Activated CD4-positive, CD25-positive, alpha-beta regulatory T cell treated with anti-CD3 and anti-CD28 coated beads, Interleukin-2, amount 50 U/mL, for 24 hours (primary cell): ENCODE results near the gene TSPAN9.

Source experiments
- ATAC-seq, 2 donors: fragments of 150-1000 bp; cut with Tn5 transposase; one replicate each; pipeline ENCODE4 v1.10.0; 2021; ENCODE audit warnings: mild to moderate bottlenecking in 1 of 2, moderate library complexity in 1 of 2

The TSPAN9 gene

DNA sequence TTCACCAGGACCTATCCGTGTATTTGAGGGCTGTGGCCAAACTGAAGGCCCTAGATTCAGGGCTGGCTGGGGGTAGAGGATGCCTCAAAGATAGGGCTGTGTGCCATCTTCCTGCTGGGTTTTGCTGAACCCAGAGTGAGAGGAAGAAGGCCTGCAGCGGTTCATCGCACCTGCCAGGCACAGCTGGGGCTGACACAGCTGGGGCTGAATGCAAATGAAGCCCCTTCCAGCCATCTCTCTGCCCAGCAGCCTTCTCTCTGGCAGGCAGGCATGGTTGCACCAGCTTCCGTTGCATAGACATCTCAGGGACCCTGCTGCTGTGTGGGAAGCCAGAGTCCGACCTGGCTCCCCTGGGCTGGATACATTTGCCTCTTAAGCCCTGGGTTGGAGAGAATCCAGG, 152.4 kb downstream of the TSPAN9 start:
- ATAC-seq: no peak

DNA sequence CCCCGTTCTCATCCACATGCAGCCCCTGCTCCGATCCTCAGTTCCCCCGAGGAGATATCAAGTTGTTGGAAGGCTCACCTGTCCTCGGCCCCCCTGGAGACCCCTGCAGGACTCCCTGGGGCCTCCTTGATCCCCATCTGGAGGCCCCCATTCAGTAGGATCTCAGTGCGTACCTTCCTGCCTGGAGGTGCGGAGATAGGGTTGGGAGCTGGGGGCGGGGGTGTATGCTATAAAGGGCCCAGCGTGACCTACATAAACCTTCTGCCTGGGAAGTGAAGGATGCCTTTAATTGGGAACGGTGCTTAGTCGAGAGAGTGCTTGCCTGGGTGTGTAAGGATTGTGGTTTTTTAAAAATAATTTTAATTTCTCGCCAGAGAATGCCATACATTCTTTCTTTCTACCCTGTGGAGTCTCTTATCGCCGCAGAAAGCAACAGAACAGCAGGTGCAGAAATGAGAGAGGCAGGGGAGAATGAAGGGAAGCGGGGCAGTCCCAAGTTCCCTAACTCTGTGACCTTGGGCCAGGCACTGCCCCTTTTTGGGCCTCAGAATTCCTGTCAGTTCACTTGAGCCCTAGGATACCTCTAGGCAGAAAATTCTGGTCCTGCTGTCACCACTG, 153.7 kb downstream of the TSPAN9 start:
- ATAC-seq: no peak

DNA sequence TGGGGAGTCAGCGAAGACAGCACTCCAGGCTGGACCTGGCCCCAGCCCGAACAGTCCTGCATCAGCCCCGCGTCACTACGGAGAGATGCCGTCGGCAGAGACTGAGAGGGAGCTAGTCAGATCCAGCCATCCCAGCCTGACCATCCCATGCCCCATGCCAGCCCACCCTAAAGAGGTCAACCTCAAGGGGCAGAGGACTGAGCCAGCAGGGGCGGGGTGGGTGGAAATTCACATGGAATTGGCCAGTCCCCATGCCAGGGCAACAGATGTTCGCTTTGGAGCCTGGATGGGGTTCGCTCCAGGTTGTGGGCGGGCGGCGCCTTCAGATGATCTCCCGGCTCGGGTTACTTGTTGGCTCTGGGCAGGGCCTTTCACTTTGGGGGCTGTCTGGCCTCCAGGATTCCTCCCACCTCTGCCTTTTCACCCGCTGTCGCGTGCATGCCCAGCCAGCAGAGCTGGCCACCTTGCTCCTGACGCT, 154.3 kb downstream of the TSPAN9 start:
- ATAC-seq: no peak

DNA sequence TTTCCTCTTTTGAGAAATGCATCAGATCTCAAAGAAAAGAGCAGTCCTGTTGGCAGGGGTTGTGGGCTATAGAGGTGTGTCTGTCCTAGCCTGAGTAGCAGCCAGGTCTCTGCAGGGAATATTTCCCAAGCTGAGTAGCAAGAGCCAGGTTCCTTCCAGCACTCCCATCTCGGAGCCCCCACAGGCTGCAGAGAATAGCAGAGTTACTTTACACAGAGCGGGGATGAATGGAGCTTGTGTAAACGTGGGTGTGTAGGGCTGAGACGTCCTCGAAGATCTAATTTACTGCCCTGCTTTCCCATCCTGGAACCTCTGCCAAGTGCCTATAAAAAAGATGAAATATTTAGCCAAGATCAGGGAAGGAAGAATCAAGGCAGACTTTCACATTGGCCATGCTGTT, 156.6 kb downstream of the TSPAN9 start:
- ATAC-seq: no peak

DNA sequence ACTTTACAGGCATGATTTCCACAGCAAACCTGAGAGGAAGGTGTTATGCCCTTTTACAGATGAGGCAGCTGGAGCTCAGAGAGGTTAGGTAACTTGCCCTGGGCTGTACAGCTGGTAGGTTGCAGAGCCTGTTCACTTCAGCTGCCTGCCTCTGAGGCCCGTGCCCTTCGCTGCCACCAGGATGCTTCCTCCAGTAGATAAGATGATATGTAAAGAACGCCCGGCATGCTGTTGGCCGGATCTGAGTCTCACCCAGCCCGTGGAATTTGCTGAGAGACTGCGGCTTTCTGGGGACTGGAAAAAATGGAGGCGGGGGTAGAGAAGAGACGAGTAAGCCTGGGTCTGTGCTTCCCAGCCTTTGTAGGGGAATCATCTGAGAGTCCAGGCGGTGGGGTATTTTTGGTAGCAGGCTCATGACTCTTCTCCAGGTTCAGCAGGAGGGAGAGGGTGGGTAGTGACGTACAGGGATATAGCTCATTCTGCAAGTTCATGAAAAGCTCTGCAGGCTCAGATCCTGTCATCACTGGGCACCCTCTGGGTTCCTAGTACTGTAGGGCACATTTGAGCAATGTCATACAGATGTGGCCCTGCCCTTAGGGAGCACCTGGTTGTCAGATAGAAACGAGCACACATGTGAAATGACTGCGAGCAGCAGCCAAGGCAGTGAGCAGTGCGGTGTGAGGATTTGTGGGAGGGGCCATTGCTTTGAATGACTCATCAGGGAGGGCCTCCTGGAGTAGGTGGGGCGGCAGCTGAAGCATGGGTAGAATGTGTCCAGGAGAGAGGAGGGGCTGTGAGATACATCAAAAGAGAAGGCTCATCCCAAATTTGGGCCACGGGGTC, 159.4 kb downstream of the TSPAN9 start:
- peak; percentile 44 to 50 for ATAC-seq

DNA sequence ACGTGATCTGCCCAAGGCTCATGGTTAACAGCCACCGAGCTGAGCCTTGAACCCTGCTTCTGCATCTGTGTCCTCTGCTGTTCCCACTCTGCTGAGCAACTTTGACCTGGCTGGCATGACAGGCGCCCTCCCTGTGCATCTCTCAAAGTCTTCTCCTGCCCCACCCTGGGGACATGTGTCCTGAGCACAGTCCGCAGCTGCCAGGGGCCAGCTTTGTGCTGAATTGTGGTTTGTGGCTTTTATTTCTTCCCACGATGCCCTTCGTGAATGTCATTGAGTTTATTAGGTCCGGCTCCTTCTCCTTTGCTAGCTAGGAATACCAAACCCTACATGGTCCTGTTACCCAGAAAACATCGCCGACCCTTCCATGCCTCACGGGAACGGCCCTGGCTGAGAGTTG, 161.0 kb downstream of the TSPAN9 start:
- ATAC-seq: no peak

DNA sequence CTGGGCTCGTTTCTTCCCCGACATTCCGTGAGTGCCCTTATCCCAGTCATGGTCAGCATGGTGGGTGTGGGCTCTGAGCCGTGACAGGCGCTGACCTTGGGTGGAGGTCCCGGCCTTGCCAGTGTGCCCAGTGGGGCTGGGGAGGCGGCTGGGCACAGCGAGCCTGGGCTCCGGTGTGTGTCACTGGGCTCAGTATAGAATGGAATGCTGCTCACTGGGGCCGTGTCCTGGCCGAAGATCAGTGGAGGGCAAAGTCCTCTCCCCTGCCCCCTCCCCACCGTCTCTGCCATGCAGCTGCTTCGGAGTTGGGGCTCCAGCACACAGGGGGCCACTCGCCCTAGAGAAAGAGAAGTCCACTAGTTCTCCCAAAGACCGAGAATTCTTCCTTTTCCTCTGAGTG, 164.4 kb downstream of the TSPAN9 start:
- ATAC-seq: no peak

DNA sequence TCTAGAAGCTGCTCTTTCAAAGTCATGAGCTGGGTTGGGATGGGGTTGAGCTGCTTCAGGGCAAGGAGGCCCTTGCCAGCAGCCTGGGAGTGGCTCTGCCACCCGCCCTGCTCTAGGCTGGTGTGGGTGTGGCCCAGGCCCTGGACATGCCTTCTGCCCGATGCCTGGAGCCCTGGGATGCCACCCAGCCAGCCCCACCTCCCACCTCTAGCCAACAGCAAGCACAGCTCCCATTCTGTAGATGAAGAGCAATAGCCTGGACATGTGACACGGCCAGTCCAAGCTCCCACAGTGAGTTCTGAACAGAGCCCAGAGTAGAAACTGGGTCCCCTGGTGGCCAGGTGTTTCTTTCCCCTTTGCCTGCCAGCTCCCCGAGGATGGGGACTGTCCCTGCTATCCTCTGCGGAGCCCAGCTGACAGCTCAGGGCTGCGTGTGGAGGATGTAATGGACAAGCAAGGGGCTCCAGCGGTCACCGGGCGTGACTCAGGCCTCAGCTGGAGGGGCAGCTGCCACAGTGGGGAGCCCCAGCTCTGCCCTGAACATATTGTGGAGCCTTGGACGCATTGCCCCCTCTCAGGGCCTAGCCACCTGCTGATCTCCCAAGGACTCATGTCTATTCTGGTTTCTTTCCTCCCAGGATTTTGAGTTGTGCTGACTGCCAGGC, 165.2 kb downstream of the TSPAN9 start:
- no peak for ATAC-seq

DNA sequence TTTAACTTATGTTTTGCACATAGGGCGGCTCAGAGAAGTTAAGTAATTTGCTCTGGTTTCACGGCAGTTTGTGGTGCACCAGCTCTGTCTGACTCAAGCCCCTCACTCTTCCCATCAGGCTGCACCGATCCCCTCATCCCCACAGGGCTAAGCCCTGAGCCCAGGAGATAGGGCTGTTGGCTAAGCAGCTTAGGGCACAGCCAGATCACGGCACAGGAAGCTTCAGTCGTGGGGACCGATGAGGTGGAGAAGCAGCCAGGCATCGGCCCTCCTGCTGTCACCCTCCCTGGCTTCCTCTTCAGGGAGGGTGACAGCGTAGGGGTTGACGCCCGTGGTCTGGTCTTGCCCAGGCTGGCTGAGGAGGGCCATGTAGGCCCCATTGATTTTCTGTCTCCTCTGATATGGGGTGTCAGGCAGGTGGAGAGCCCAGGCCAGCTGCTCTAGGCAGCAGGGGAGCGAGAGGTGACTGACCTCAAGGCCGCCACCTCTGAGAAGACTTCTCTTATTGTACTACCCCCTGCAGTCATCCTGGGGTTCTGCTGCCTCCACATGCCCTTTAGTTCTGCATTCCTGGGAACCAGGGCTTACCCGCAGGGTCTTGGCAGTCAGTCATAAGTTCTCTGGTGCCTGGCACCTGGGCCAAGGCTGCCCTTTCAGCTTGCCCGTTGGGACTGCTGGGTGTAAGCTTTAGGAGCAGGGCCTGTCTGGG, 166.4 kb downstream of the TSPAN9 start:
- ATAC-seq: no peak

DNA sequence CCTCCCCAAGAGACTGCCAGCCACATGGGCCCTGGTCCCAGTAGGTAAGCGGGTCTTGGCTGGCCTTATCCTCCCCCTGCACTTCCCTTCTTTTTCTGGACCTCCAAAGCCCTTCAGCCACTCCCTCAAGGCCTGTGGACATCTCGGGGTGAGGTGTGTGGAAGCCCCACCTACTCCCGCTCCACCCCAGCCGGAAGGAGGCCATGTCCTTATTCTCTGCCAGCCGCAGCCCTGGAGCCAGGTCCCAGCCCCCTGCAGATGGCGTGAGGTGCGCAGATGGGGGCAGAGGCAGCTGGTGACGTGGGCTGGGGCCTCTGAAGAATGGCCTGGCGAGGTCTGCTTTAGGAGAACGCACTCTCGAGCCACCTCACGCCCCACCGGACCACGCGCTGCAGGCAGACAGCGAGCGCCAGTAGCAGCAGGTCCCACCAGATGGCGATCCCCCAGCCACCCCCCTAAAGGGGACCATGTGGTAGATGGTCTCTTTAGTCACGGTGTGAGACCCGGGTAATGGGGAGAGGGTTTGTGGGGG, 167.1 kb downstream of the TSPAN9 start:
- no peak for ATAC-seq

DNA sequence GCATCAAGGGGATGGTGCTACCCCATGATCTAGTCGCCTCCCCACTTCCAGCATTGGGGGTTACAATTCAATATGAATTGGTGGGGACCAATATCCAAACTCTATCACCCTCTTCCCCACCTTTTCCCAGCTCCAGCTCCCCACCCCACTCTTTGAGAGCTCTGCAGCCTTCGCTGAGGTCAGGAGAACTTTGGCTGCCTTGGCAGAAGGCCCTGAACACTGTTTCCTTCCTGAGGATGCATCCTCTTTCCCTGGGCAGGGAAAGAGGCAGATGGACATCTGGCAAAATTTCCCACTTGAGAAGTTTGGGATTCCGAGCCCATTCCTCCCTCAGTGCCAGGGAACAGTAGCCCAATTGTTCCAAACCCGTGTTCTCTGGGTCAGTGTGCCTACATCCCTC, 169.1 kb downstream of the TSPAN9 start:
- ATAC-seq: no peak

DNA sequence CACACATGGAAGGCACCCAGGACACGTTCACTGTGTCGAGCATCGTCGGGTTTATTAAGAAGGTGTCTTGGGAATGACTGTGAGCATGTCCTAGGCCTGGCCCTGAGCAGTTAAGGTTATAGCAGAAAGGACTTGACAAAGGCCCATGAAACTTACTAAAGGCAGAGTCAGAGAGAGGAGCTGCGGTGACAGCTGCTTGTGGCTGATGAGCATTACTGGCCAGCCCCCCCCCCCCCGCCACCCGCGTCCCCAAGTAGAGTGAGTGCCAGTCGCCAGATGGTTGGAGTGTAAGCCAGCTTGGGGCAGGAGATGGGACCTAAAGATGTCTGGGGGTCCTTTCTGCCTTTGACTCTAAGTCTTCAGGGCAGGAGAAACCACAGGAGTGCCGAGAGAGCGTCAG, 169.9 kb downstream of the TSPAN9 start:
- ATAC-seq: no peak

DNA sequence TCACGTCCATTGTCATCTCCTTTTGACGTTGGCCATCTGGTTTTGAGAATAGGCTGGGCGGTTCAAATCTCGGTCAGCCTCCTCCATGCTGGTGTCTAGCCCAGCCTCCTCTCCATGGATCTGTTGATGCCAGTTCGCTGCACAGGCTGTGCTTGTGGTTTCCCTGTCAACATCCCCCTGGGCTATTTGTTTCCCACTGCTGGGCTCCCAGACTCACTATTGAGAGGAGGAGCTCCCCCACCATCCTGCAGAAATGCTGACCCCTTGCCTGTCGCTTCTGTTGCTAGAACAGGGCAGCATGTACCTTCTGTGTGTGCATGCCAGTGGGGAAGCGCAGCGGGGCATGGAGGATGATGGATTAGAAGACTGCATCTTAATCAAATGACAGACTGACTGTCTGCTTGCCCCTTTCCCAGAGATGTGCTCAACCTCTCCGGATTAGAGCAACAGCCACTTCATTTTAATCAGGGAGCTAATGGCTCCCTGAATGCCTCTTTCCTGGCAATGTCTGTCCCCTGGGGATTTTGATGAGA, 170.5 kb downstream of the TSPAN9 start:
- ATAC-seq: no peak

DNA sequence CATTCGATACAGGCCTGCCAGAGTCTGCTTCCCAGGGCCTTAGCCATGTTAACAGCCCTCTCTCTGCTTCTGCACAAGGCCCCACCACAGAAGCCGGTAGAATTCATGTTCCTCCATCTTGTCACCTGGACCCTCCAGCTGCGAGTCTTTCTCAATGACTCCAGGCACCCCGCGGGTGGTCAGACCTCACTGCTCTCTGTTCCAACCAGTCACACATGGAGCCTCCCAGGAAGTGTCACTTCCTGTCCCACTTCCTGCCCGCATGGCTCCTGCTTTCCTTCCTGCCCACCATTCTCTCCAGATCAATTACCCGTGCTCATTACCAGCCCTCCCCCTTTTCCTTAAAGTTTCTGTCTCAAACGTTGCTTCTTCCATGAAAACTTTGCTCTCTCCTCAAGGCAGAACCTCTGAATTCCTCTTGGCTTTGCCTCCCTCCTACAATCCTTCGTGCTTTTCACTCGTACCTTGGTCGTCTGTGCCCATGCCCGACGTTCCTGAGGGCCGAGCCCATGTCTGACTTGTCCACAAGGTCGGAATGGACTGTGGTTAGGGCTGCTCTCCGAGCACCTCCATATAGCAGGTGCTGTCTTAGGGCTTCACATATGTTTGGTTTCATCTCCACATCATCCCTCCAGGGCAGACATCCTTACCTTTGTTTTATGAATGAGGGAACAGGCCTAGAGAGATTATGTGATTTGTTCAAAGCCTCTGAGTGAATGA, 172.1 kb downstream of the TSPAN9 start:
- ATAC-seq: no peak

DNA sequence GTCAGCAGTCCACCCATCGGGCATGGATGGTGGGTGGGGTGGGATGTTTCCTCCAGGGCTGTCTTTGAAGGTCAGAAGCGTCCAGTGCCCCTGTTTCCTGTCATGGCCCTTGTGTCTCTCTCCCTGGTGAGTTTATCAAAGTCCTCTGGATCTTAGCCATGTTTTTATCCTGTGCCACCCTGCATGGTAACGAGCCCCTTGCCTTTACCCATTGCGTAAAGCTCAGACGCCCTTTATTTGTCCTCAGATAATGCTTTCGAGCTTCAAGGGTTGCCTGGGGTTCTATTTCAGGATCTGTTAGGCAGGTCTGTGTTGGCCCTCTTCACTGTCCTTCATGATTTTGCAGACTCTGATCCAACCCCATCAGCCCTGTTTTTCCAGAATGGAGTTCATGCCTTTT, 172.9 kb downstream of the TSPAN9 start:
- ATAC-seq: no peak

DNA sequence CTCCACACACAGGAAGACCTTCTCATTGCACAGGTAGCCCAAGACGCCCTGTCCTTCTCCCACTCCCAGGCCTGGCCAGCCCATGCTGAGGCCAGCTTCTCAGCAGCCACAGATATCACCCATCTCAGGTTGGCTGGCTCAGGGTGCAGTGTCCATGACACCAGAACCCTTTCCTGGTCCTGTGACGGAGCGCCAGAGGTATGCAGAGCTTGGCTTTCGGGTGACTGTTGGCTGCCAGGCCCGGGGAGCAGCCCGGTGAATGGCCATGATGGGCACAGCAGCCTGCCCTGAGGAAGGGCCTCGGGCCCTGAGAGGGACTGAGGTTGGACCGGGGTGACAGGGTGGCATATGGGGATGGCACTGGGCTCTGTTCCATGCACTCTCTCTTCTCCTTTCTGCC, 173.4 kb downstream of the TSPAN9 start:
- no peak for ATAC-seq

DNA sequence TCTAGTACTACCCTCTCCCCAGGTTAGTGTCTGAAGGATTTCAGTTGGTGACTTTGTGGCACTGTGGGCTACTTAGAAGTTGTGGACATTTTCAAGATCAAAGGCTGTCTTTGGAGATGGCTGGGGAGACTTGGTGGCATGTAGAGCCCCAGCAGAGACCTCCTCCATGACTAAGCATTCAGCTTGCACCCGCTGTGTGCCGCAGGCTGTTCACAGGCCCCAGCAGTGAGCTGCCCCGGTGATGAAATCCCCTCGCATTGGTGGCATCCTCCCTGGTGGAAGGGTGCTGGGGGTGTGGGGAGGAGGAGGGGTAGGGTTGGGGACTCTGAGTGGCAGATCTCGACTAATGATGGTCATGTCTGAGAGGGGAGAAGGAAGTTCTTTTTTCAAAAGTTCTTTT, 173.9 kb downstream of the TSPAN9 start:
- no peak for ATAC-seq

DNA sequence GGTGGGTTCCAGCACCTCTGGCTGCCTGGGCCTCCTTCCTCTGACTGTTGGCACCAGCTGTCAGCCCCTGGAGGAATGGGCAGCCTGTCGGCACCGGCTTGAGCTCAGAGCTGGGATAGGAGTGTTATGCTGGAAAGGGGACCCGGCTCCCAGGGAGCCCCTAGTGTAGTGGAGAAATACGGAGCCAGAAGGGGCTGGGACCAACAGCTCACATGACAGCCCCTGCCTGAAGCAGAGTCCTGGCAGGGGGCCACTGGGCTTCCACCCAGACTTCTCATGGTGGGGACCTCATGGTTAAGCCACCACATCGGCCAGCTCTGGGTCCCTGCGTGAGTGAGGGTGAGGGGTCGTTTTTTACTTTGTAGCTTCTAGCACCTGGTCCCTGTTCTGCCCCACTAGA, 174.5 kb downstream of the TSPAN9 start:
- ATAC-seq: no peak

DNA sequence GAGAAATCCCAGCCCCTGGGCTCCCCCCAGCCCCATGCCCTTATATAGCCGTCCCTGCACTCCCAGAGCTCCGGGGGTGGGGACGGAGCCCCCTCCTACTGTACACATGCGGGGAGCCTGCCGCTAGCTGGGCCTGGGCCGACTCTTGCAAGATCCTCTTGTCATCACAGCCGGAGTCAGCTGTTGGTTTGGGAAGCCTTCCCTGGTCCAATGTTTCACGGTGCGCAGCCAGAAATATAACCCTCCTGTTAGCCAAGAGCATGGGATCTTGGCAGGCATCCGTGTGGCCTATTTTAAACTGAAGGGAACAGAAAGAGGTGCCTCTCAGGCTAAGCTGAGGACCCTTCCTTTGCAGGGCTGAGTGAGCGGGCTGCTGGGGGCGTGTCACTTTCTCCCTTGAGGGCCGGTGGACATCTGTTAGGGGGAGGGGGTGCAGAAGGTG, 175.3 kb downstream of the TSPAN9 start:
- no peak for ATAC-seq

DNA sequence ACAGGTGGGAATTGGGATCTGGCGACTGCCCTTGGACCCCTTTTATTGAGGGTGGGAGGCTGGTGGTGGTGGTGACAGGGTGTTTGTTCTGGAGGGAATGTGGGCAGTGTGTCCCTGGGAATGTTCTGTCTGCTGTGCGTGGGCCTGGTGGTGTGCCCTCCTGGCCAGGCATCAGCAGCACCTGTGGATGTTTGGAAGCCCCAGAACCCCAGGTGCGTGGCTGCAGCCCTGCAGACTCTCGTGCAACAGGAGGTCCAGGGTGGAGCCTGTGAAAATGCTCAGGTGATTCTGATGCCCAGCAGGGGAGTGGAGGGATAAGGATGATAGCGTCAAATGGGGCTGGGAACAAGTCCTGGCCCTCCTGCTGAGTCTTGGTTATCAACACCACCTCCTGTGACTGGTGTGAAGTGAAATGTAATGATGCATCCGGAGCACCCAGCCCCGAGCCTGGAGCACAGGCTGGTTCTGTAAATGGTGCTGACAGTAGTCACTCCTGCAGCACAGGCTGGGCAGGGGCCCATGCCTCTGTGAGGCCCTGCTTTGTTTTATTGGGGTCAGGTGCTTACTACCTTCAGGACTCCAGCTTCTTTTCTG, 176.6 kb downstream of the TSPAN9 start:
- no peak for ATAC-seq

DNA sequence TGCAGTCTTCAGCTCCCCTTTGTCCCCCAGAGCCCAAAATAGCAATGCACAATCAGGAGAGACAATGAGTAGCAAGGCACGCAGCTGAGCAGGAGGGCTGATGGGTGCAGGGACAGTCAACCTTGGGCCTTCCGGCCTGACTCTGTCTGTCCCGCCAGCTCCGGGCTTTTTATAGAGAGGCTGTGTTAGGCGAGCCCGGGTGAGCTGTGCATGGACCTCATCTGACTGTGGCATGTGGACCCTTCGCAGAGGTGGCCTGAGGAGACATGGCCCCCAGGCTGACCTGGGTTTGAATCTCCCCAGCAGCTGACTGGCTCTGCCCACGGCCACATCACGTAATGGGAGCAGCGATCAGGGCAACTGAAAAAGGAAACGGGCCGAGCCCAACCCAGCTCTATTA, 177.9 kb downstream of the TSPAN9 start:
- no peak for ATAC-seq
